Measurements from ENCODE around the gene MED17. TPM values are rescaled to one million over a fixed set of nuclear protein-coding genes. Genes with fewer than 3 reads are reported as not detected.

Gene MED17
- total and polyA plus RNA-seq, 4 donors, result 9.2 to 56.8 (median 20.4) TPM

- peaks cover 0 to 4% (median 0%) of the 10 kb centered on the region in 5 donors for H3K4me1 ChIP-seq (ENCODE audit: control insufficient read depth in 5 of 5, insufficient read depth in 5 of 5, low read length in 5 of 5)
- peaks cover 0 to 3% (median under 1%) of the 10 kb centered on the region in 4 donors for H3K36me3 ChIP-seq (ENCODE audit: control insufficient read depth in 4 of 4, insufficient read depth in 4 of 4, low read length in 4 of 4)
- H3K9me3 ChIP-seq (ENCODE audit: control insufficient read depth in 4 of 4, insufficient read depth in 3 of 4, low read length in 3 of 4), result peaks cover 0 to 2% (median 0%) of the 10 kb centered on the region in 4 donors
- H3K9ac ChIP-seq (ENCODE audit: insufficient read depth in 1 of 2, low read length in 2 of 2), result no peak overlapping the region
- no peak for TF ChIP-seq CTCF (IDR thresholded peaks at IDR 0.05; ENCODE audit: control extremely low read depth, extremely low read depth)
- WGBS, 2 donors, result 59 to 72% methylated on average over 2 of the region's 2 CpGs
- H3K27me3 ChIP-seq (ENCODE audit: control insufficient read depth in 3 of 3, insufficient read depth in 3 of 3, low read length in 2 of 3), result no peaks in the 10 kb centered on the region
- no peak overlapping the region for H3K4me3 ChIP-seq
- DNase-seq, result no peak
- H3K27ac ChIP-seq (ENCODE audit: low read depth in 1 of 2, low read length in 1 of 2), result no peak overlapping the region
- no peak for ATAC-seq (ENCODE audit: insufficient read depth, low FRiP score)
Observed at GRCh38 chr11:93821617-93822016, 37.5 kb downstream of the MED17 start.

GRCh38 chr11:93822359-93822758 lies 38.3 kb downstream of the MED17 start:
- DNase-seq, result no peak

GRCh38 chr11:93823210-93823609 lies 39.1 kb downstream of the MED17 start:
- ATAC-seq (ENCODE audit: insufficient read depth, low FRiP score) (no peak), DNase-seq (no peak)

More at GRCh38 chr11:93822359-93822758, 38.3 kb downstream of the MED17 start:
- Histone ChIP-seq H3K27me3 (ENCODE audit: control insufficient read depth in 3 of 3, insufficient read depth in 3 of 3, low read length in 2 of 3) (no peaks in the 10 kb centered on the region), H3K4me3 (no peak overlapping the region), H3K9me3 (ENCODE audit: control insufficient read depth in 4 of 4, insufficient read depth in 3 of 4, low read length in 3 of 4) (peaks cover 0 to 2% (median 0%) of the 10 kb centered on the region in 4 donors), H3K36me3 (ENCODE audit: control insufficient read depth in 4 of 4, insufficient read depth in 4 of 4, low read length in 4 of 4) (peaks cover 0 to 3% (median under 1%) of the 10 kb centered on the region in 4 donors), H3K4me1 (ENCODE audit: control insufficient read depth in 5 of 5, insufficient read depth in 5 of 5, low read length in 5 of 5) (peaks cover 0 to 3% (median 0%) of the 10 kb centered on the region in 5 donors), H3K9ac (ENCODE audit: insufficient read depth in 1 of 2, low read length in 2 of 2) (no peak overlapping the region), H3K27ac (ENCODE audit: low read depth in 1 of 2, low read length in 1 of 2) (no peak overlapping the region)
- ATAC-seq (ENCODE audit: insufficient read depth, low FRiP score), result no peak
- no peak for TF ChIP-seq CTCF (IDR thresholded peaks at IDR 0.05; ENCODE audit: control extremely low read depth, extremely low read depth)
- 88 to 89% methylated on average over 5 of the region's 5 CpGs for WGBS, 2 donors

More at GRCh38 chr11:93823210-93823609, 39.1 kb downstream of the MED17 start:
- peaks cover 0 to 3% (median 0%) of the 10 kb centered on the region in 4 donors for H3K36me3 ChIP-seq (ENCODE audit: control insufficient read depth in 4 of 4, insufficient read depth in 4 of 4, low read length in 4 of 4)
- H3K9me3 ChIP-seq (ENCODE audit: control insufficient read depth in 4 of 4, insufficient read depth in 3 of 4, low read length in 3 of 4), result peaks cover 0 to 2% (median 0%) of the 10 kb centered on the region in 4 donors
- H3K27ac ChIP-seq (ENCODE audit: low read depth in 1 of 2, low read length in 1 of 2), result no peak overlapping the region
- TF ChIP-seq CTCF (IDR thresholded peaks at IDR 0.05; ENCODE audit: control extremely low read depth, extremely low read depth), result no peak
- no peaks in the 10 kb centered on the region for H3K4me1 ChIP-seq (ENCODE audit: control insufficient read depth in 5 of 5, insufficient read depth in 5 of 5, low read length in 5 of 5)
- WGBS, 2 donors, result 97 to 98% methylated on average over 4 of the region's 4 CpGs
- no peak overlapping the region for H3K4me3 ChIP-seq
- no peaks in the 10 kb centered on the region for H3K27me3 ChIP-seq (ENCODE audit: control insufficient read depth in 3 of 3, insufficient read depth in 3 of 3, low read length in 2 of 3)
- H3K9ac ChIP-seq (ENCODE audit: insufficient read depth in 1 of 2, low read length in 2 of 2), result no peak overlapping the region

Data from lung (tissue), 12 donors.